ENCODE results near the gene RAB27B.

RAB27B gene

GRCh38 chr18:54822872-54823845 lies 5.1 kb upstream of the RAB27B start:
- no peak overlapping the region for H2AFZ ChIP-seq (ENCODE audit: low read length)
- H3K4me2 ChIP-seq (ENCODE audit: insufficient read depth, low read length, poor library complexity, severe bottlenecking) = no peak overlapping the region
- H3K4me3 ChIP-seq (ENCODE audit: low read length in 2 of 2) = no peak overlapping the region
- no peaks in the 10 kb centered on the region for H3K79me1 ChIP-seq (ENCODE audit: low read depth, low read length)
- H2AK5ac ChIP-seq (ENCODE audit: low read depth, low read length) = no peak overlapping the region
- no peak overlapping the region for H4K91ac ChIP-seq (ENCODE audit: low read depth, low read length, poor library complexity)
- no peaks in the 10 kb centered on the region for H3K36me3 ChIP-seq (replicated peaks in 1 of 2; ENCODE audit: control insufficient read depth in 2 of 2, insufficient read depth in 2 of 2, low read length in 2 of 2)
- no peak overlapping the region for H2BK120ac ChIP-seq (ENCODE audit: low read depth, low read length)
- no peak overlapping the region for H3K18ac ChIP-seq (ENCODE audit: low read length)
- H3K9ac ChIP-seq (ENCODE audit: low read depth, low read length, poor library complexity) = no peak overlapping the region
- no peak for DNase-seq (ENCODE audit: low spot score)
- no peak overlapping the region for H2BK5ac ChIP-seq (ENCODE audit: low read length)
- H4K8ac ChIP-seq (ENCODE audit: low read depth, low read length) = no peak overlapping the region
- no peak overlapping the region for H2BK12ac ChIP-seq (ENCODE audit: low read length)
- H3K4ac ChIP-seq (ENCODE audit: low read length) = no peak overlapping the region
- no peaks in the 10 kb centered on the region for H3K4me1 ChIP-seq (ENCODE audit: control insufficient read depth in 2 of 2, insufficient read depth in 1 of 2, low read depth in 1 of 2, low read length in 2 of 2)
- no peak overlapping the region for H3K27ac ChIP-seq (replicated peaks; ENCODE audit: low read length)
- no peak overlapping the region for H2BK15ac ChIP-seq (ENCODE audit: low read length)
- H3K14ac ChIP-seq (ENCODE audit: low read length) = no peak overlapping the region
- WGBS, 2 donors (ENCODE audit: extremely low coverage in 2 of 2, insufficient read length in 2 of 2, insufficient replicate concordance in 1 of 2) = no CpG with 5 or more reads among the region's 6 CpGs
- no peak overlapping the region for H3K23ac ChIP-seq (ENCODE audit: low read depth, low read length, poor library complexity)
- peaks cover 0 to 12% (median 0%) of the 10 kb centered on the region in 3 experiments for H3K27me3 ChIP-seq (ENCODE audit: control insufficient read depth in 3 of 3, insufficient read depth in 3 of 3, low read depth in 1 of 3, low read length in 3 of 3)
- H3K9me3 ChIP-seq (replicated peaks in 1 of 2; ENCODE audit: control insufficient read depth in 2 of 2, insufficient read depth in 1 of 2, low read depth in 1 of 2, low read length in 2 of 2) = no peaks in the 10 kb centered on the region

GRCh38 chr18:54824761-54825160 lies 3.5 kb upstream of the RAB27B start:
- no peak overlapping the region for H4K91ac ChIP-seq (ENCODE audit: low read depth, low read length, poor library complexity)
- WGBS, 2 donors (ENCODE audit: extremely low coverage in 2 of 2, insufficient read length in 2 of 2, insufficient replicate concordance in 1 of 2) = no CpG with 5 or more reads among the region's 1 CpG
- H3K4me1 ChIP-seq (ENCODE audit: control insufficient read depth in 2 of 2, insufficient read depth in 1 of 2, low read depth in 1 of 2, low read length in 2 of 2) = peaks cover 4 to 5% of the 10 kb centered on the region in 2 donors
- no peak overlapping the region for H2AFZ ChIP-seq (ENCODE audit: low read length)
- H3K4ac ChIP-seq (ENCODE audit: low read length) = no peak overlapping the region
- H3K18ac ChIP-seq (ENCODE audit: low read length) = no peak overlapping the region
- no peak overlapping the region for H3K23ac ChIP-seq (ENCODE audit: low read depth, low read length, poor library complexity)
- H2BK15ac ChIP-seq (ENCODE audit: low read length) = no peak overlapping the region
- no peak overlapping the region for H3K14ac ChIP-seq (ENCODE audit: low read length)
- H3K27me3 ChIP-seq (ENCODE audit: control insufficient read depth in 3 of 3, insufficient read depth in 3 of 3, low read depth in 1 of 3, low read length in 3 of 3) = peaks cover 0 to 21% (median 0%) of the 10 kb centered on the region in 3 experiments
- H3K9ac ChIP-seq (ENCODE audit: low read depth, low read length, poor library complexity) = no peak overlapping the region
- H2BK12ac ChIP-seq (ENCODE audit: low read length) = no peak overlapping the region
- no peak overlapping the region for H3K27ac ChIP-seq (replicated peaks; ENCODE audit: low read length)
- no peak overlapping the region for H3K4me2 ChIP-seq (ENCODE audit: insufficient read depth, low read length, poor library complexity, severe bottlenecking)
- no peak overlapping the region for H2BK120ac ChIP-seq (ENCODE audit: low read depth, low read length)
- no peak overlapping the region for H2BK5ac ChIP-seq (ENCODE audit: low read length)
- H3K4me3 ChIP-seq (ENCODE audit: low read length in 2 of 2) = no peak overlapping the region
- H3K79me1 ChIP-seq (ENCODE audit: low read depth, low read length) = no peaks in the 10 kb centered on the region
- H3K36me3 ChIP-seq (replicated peaks in 1 of 2; ENCODE audit: control insufficient read depth in 2 of 2, insufficient read depth in 2 of 2, low read length in 2 of 2) = no peaks in the 10 kb centered on the region
- DNase-seq (ENCODE audit: low spot score) = no peak
- H4K8ac ChIP-seq (ENCODE audit: low read depth, low read length) = no peak overlapping the region
- no peak overlapping the region for H2AK5ac ChIP-seq (ENCODE audit: low read depth, low read length)
- H3K9me3 ChIP-seq (replicated peaks in 1 of 2; ENCODE audit: control insufficient read depth in 2 of 2, insufficient read depth in 1 of 2, low read depth in 1 of 2, low read length in 2 of 2) = no peaks in the 10 kb centered on the region

DNA sequence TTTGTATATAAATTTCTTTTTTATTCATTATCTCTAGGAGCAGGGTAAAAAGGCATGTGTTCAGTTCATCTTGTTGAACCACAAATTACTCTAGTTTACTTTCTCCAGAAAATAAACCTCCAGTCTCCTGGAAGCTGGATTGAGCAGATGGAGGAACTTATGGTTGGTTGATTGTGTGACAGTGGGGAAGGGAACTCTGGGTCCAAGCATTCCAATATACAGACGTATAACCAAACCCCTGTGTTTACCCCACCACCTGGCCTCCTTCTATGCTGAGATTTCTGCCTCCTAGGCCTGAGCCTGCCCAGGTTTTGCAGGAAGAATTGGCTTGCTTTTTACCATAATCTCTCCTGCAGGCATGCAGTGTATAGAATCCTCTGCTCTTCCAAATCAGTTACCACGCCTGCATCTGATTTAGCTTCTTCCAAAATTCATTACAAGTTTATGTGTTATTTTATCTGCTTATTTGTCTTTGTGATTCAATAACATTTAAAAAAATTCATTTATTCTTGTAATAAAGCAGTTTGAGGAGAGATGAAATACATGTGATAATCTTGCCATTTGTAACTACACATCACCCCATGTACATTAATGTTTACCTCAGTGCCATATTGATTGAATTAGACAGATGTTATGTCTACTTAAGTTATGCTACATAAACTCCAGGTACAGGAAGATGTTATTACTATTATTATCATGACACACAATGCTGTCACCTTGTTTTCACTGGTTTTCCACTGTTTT lies 2.5 kb upstream of the RAB27B start:
- no peaks in the 10 kb centered on the region for H3K79me1 ChIP-seq (ENCODE audit: low read depth, low read length)
- no peak overlapping the region for H3K27ac ChIP-seq (replicated peaks; ENCODE audit: low read length)
- DNase-seq (ENCODE audit: low spot score) = no peak
- H3K18ac ChIP-seq (ENCODE audit: low read length) = no peak overlapping the region
- H2BK12ac ChIP-seq (ENCODE audit: low read length) = no peak overlapping the region
- no peak overlapping the region for H2BK15ac ChIP-seq (ENCODE audit: low read length)
- no peaks in the 10 kb centered on the region for H3K36me3 ChIP-seq (replicated peaks in 1 of 2; ENCODE audit: control insufficient read depth in 2 of 2, insufficient read depth in 2 of 2, low read length in 2 of 2)
- H2BK5ac ChIP-seq (ENCODE audit: low read length) = no peak overlapping the region
- H2AFZ ChIP-seq (ENCODE audit: low read length) = no peak overlapping the region
- H3K4ac ChIP-seq (ENCODE audit: low read length) = no peak overlapping the region
- H3K14ac ChIP-seq (ENCODE audit: low read length) = no peak overlapping the region
- no CpG with 5 or more reads among the region's 2 CpGs for WGBS, 2 donors (ENCODE audit: extremely low coverage in 2 of 2, insufficient read length in 2 of 2, insufficient replicate concordance in 1 of 2)
- H3K4me2 ChIP-seq (ENCODE audit: insufficient read depth, low read length, poor library complexity, severe bottlenecking) = no peak overlapping the region
- no peak overlapping the region for H2BK120ac ChIP-seq (ENCODE audit: low read depth, low read length)
- no peak overlapping the region for H4K91ac ChIP-seq (ENCODE audit: low read depth, low read length, poor library complexity)
- H3K9me3 ChIP-seq (replicated peaks in 1 of 2; ENCODE audit: control insufficient read depth in 2 of 2, insufficient read depth in 1 of 2, low read depth in 1 of 2, low read length in 2 of 2) = no peaks in the 10 kb centered on the region
- H3K4me3 ChIP-seq (ENCODE audit: low read length in 2 of 2) = no peak overlapping the region
- no peak overlapping the region for H4K8ac ChIP-seq (ENCODE audit: low read depth, low read length)
- H3K9ac ChIP-seq (ENCODE audit: low read depth, low read length, poor library complexity) = no peak overlapping the region
- H3K4me1 ChIP-seq (ENCODE audit: control insufficient read depth in 2 of 2, insufficient read depth in 1 of 2, low read depth in 1 of 2, low read length in 2 of 2) = peaks cover 4 to 5% of the 10 kb centered on the region in 2 donors
- H3K27me3 ChIP-seq (ENCODE audit: control insufficient read depth in 3 of 3, insufficient read depth in 3 of 3, low read depth in 1 of 3, low read length in 3 of 3) = peaks cover 0 to 24% (median 0%) of the 10 kb centered on the region in 3 experiments
- no peak overlapping the region for H3K23ac ChIP-seq (ENCODE audit: low read depth, low read length, poor library complexity)
- no peak overlapping the region for H2AK5ac ChIP-seq (ENCODE audit: low read depth, low read length)

GRCh38 chr18:54828986-54829385 lies 709 bp downstream of the RAB27B start:
- Histone ChIP-seq H2AK5ac (ENCODE audit: low read depth, low read length) (no peak overlapping the region), H3K14ac (ENCODE audit: low read length) (no peak overlapping the region), H3K79me1 (ENCODE audit: low read depth, low read length) (no peaks in the 10 kb centered on the region), H3K4me1 (ENCODE audit: control insufficient read depth in 2 of 2, insufficient read depth in 1 of 2, low read depth in 1 of 2, low read length in 2 of 2) (peaks cover 4 to 5% of the 10 kb centered on the region in 2 donors), H3K9ac (ENCODE audit: low read depth, low read length, poor library complexity) (no peak overlapping the region), H3K4me2 (ENCODE audit: insufficient read depth, low read length, poor library complexity, severe bottlenecking) (peak overlapping the region; percentile 96), H2BK15ac (ENCODE audit: low read length) (no peak overlapping the region), H4K8ac (ENCODE audit: low read depth, low read length) (no peak overlapping the region), H3K9me3 (replicated peaks in 1 of 2; ENCODE audit: control insufficient read depth in 2 of 2, insufficient read depth in 1 of 2, low read depth in 1 of 2, low read length in 2 of 2) (no peaks in the 10 kb centered on the region), H3K27me3 (ENCODE audit: control insufficient read depth in 3 of 3, insufficient read depth in 3 of 3, low read depth in 1 of 3, low read length in 3 of 3) (peaks cover 0 to 24% (median 0%) of the 10 kb centered on the region in 3 experiments), H2BK120ac (ENCODE audit: low read depth, low read length) (no peak overlapping the region), H2AFZ (ENCODE audit: low read length) (no peak overlapping the region), H3K4ac (ENCODE audit: low read length) (no peak overlapping the region), H3K36me3 (replicated peaks in 1 of 2; ENCODE audit: control insufficient read depth in 2 of 2, insufficient read depth in 2 of 2, low read length in 2 of 2) (no peaks in the 10 kb centered on the region), H2BK12ac (ENCODE audit: low read length) (no peak overlapping the region), H3K18ac (ENCODE audit: low read length) (no peak overlapping the region), H3K23ac (ENCODE audit: low read depth, low read length, poor library complexity) (no peak overlapping the region), H4K91ac (ENCODE audit: low read depth, low read length, poor library complexity) (no peak overlapping the region), H2BK5ac (ENCODE audit: low read length) (no peak overlapping the region), H3K27ac (replicated peaks; ENCODE audit: low read length) (no peak overlapping the region), H3K4me3 (ENCODE audit: low read length in 2 of 2) (peak overlapping the region in 1 of 2 donors; percentile 41)
- DNase-seq (ENCODE audit: low spot score) = no peak
- no CpG with 5 or more reads among the region's 2 CpGs for WGBS, 2 donors (ENCODE audit: extremely low coverage in 2 of 2, insufficient read length in 2 of 2, insufficient replicate concordance in 1 of 2)
